H9 (cell line): ENCODE data around the gene DLX5. TPM values are rescaled to one million over a fixed set of nuclear protein-coding genes. Genes with fewer than 3 reads are reported as not detected.

Experiments used
- DNase-seq: peaks from one replicate; pipeline ENCODE4 v3.0.0-alpha.2; 2017
- H2AFZ ChIP-seq: one replicate; pipeline ENCODE4 v1.6.1; 2013; ENCODE audit warnings: mild to moderate bottlenecking, low read length, control low read depth, moderate library complexity
- H2AK5ac ChIP-seq: 2 replicates; pipeline ENCODE4 v1.6.1; 2013; ENCODE audit warnings: low read length, control low read depth, mixed read lengths; ENCODE audit not compliant: insufficient read length
- H2BK120ac ChIP-seq: one replicate; pipeline ENCODE4 v1.6.1; 2013; ENCODE audit warnings: low read depth, mild to moderate bottlenecking, low read length, control low read depth, inconsistent platforms; ENCODE audit not compliant: poor library complexity, severe bottlenecking
- H2BK12ac ChIP-seq: 2 replicates; pipeline ENCODE4 v1.6.1; 2013; ENCODE audit warnings: low read length, control low read depth, mixed read lengths, low read depth; ENCODE audit not compliant: insufficient read length
- H2BK15ac ChIP-seq: 2 replicates; pipeline ENCODE4 v1.6.1; 2013; ENCODE audit warnings: low read depth, low read length, control low read depth
- H2BK20ac ChIP-seq: one replicate; pipeline ENCODE4 v1.6.1; 2013; ENCODE audit warnings: low read depth, mild to moderate bottlenecking, low read length, control low read depth, inconsistent platforms; ENCODE audit not compliant: poor library complexity, severe bottlenecking
- H2BK5ac ChIP-seq: 2 replicates; pipeline ENCODE4 v1.6.1; 2013; ENCODE audit warnings: low read length, control low read depth, mixed read lengths; ENCODE audit not compliant: insufficient read length
- H3K14ac ChIP-seq: 2 replicates; pipeline ENCODE4 v1.6.1; 2013; ENCODE audit warnings: low read length, control low read depth; ENCODE audit not compliant: insufficient read depth
- H3K18ac ChIP-seq: 2 replicates; pipeline ENCODE4 v1.6.1; 2013; ENCODE audit warnings: low read depth, mild to moderate bottlenecking, mixed read lengths, low read length, control low read depth; ENCODE audit not compliant: insufficient read length
- H3K23ac ChIP-seq: 2 replicates; pipeline ENCODE4 v1.6.1; 2013; ENCODE audit warnings: low read length, control low read depth, mixed read lengths, low read depth; ENCODE audit not compliant: insufficient read length
- H3K23me2 ChIP-seq: 2 replicates; pipeline ENCODE4 v1.6.1; 2013; ENCODE audit warnings: low read depth, mild to moderate bottlenecking, mixed read lengths, low read length, control low read depth; ENCODE audit not compliant: insufficient read length, poor library complexity, severe bottlenecking
- H3K27ac ChIP-seq: 2 replicates; pipeline ENCODE4 v1.5.1; 2013; ENCODE audit warnings: low read length, control low read depth, mixed read lengths, low read depth; ENCODE audit not compliant: insufficient read length
- H3K27me3 ChIP-seq: 2 replicates; pipeline ENCODE4 v1.6.1; 2013; ENCODE audit warnings: low read length, control low read depth, inconsistent platforms; ENCODE audit not compliant: insufficient read depth
- H3K4ac ChIP-seq: 2 replicates; pipeline ENCODE4 v1.6.1; 2013; ENCODE audit warnings: low read depth, mild to moderate bottlenecking, control low read depth, inconsistent platforms, low read length, moderate library complexity
- H3K4me1 ChIP-seq: 2 replicates; pipeline ENCODE4 v1.6.1; 2013; ENCODE audit warnings: low read length, control low read depth, inconsistent platforms; ENCODE audit not compliant: insufficient read depth
- H3K4me2 ChIP-seq: 2 replicates; pipeline ENCODE4 v1.6.1; 2013; ENCODE audit warnings: low read length, control low read depth, mixed read lengths; ENCODE audit not compliant: insufficient read length, insufficient read depth
- H3K56ac ChIP-seq: 2 replicates; pipeline ENCODE4 v1.6.1; 2013; ENCODE audit warnings: low read depth, mild to moderate bottlenecking, mixed read lengths, low read length, control low read depth; ENCODE audit not compliant: insufficient read length
- H3K79me1 ChIP-seq: 2 replicates; pipeline ENCODE4 v1.6.1; 2013; ENCODE audit warnings: low read depth, mild to moderate bottlenecking, moderate library complexity, low read length, control low read depth, inconsistent platforms; ENCODE audit not compliant: insufficient read depth, poor library complexity, severe bottlenecking
- H3K79me2 ChIP-seq: 2 replicates; pipeline ENCODE4 v1.6.1; 2013; ENCODE audit warnings: low read length, control low read depth, inconsistent platforms; ENCODE audit not compliant: insufficient read depth
- H3K9ac ChIP-seq: 2 replicates; pipeline ENCODE4 v1.6.1; 2013; ENCODE audit warnings: low read length, control low read depth, mixed read lengths; ENCODE audit not compliant: insufficient read length; ENCODE audit errors: extremely low read depth
- H3K9me3 ChIP-seq: one replicate; pipeline ENCODE4 v1.6.1; 2013; ENCODE audit warnings: low read depth, low read length, inconsistent platforms; ENCODE audit not compliant: control insufficient read depth
- H3T11ph ChIP-seq: one replicate; pipeline ENCODE4 v1.6.1; 2013; ENCODE audit warnings: mild to moderate bottlenecking, low read length, control low read depth, inconsistent platforms
- H4K20me1 ChIP-seq: one replicate; pipeline ENCODE4 v1.6.1; 2013; ENCODE audit not compliant: control insufficient read depth, insufficient read length, insufficient read depth
- H4K5ac ChIP-seq: 2 replicates; pipeline ENCODE4 v1.6.1; 2013; ENCODE audit warnings: low read depth, mild to moderate bottlenecking, mixed read lengths, low read length, control low read depth; ENCODE audit not compliant: insufficient read length
- H4K8ac ChIP-seq: replicated peaks from 2 replicates; pipeline ENCODE4 v1.6.1; 2013; ENCODE audit warnings: low read length, control low read depth, mixed read lengths, low read depth; ENCODE audit not compliant: insufficient read length
- H4K91ac ChIP-seq: 2 replicates; pipeline ENCODE4 v1.6.1; 2013; ENCODE audit warnings: low read depth, mild to moderate bottlenecking, moderate library complexity, mixed read lengths, low read length, control low read depth; ENCODE audit not compliant: insufficient read length
- H3K27ac Mint-ChIP-seq, 3 experiments: 2 replicates in 2 of 3; 3 replicates in 1 of 3; pipeline ENCODE4 v1.8.0; 2020 to 2021; ENCODE audit warnings: mixed read lengths in 3 of 3, mild to moderate bottlenecking in 1 of 3, moderate library complexity in 1 of 3
- H3K27me3 Mint-ChIP-seq: 2 replicates; pipeline ENCODE4 v1.8.0; 2021; ENCODE audit warnings: low read depth, mild to moderate bottlenecking, moderate library complexity, mixed read lengths
- H3K36me3 Mint-ChIP-seq, 3 experiments: 2 replicates in 2 of 3; 3 replicates in 1 of 3; pipeline ENCODE4 v1.8.0; 2020 to 2021; ENCODE audit warnings: low read depth in 3 of 3, mixed read lengths in 3 of 3; ENCODE audit not compliant: insufficient read depth in 1 of 3
- H3K4me1 Mint-ChIP-seq, 2 experiments: 2 replicates each; pipeline ENCODE4 v1.8.0; 2020; ENCODE audit warnings: mixed read lengths in 2 of 2
- H3K4me3 Mint-ChIP-seq, 2 experiments: 2 replicates in 1 of 2; 3 replicates in 1 of 2; pipeline ENCODE4 v1.8.0; 2020 to 2021; ENCODE audit warnings: mild to moderate bottlenecking in 2 of 2, mixed read lengths in 2 of 2, moderate library complexity in 1 of 2
- H3K9me3 Mint-ChIP-seq, 2 experiments: 2 replicates in 1 of 2; 3 replicates in 1 of 2; pipeline ENCODE4 v1.8.0; 2020; ENCODE audit warnings: mild to moderate bottlenecking in 2 of 2, mixed read lengths in 2 of 2, moderate library complexity in 1 of 2
- WGBS: extraction: QIAGEN DNeasy Blood & Tissue Kit; methylation state at CpG from one replicate; pipeline ENCODE4 v1.1.7; 2013; ENCODE audit warnings: missing lambda C conversion rate, low lambda C conversion rate, mixed read lengths; ENCODE audit not compliant: insufficient read length; ENCODE audit errors: extremely low coverage; 5-methylcytosine and 5-hydroxymethylcytosine counted together
- total RNA-seq: library from RNA; stranded (reverse); gene quantifications from 2 replicates; pipeline ENCODE4 v1.2.1, GENCODE V29; 2021
- TF ChIP-seq, protein P1 (sequence below): fragments of 200-600 bp; sonication (generic); conservative IDR thresholded peaks from 3 replicates; pipeline ENCODE4 v1.8.0; 2021; ENCODE audit warnings: antibody characterized with exemption, mild to moderate bottlenecking

The DLX5 gene
- total RNA-seq, 1 experiment from 2014 or later = 0.22 TPM

DNA sequence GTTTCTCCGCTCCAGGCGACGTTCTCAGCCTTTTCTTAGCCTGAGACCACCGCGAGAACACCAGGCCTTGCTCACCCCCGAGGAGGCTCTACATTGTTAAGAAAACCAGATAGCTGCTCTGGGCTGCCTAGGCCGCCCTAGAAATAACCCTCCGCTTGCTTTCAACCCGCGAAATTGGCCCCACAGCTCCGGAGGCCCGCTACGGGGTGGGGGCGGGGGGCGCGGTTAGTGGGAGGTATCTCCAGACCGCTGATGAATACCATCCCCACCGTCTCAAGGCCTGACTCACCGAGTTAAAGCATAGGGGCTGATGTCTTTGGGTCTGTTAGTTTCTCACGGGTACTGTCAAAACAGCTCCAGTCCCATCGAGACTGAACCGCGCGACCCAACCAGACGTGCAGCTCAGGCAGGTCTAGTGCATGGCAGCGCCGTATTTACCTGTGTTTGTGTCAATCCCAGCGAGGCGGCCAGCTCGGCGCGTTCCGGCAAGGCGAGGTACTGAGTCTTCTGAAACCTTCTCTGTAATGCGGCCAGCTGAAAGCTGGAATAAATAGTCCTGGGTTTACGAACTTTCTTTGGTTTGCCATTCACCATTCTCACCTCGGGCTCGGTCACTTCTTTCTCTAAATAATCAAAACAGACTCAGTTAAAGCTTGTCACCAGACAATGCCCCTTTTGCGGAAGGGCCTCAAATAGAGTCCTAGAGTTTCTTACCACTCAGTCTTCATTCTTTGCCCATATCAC lies 2.7 kb downstream of the DLX5 start:
- H3K79me2 ChIP-seq = no peaks in the 10 kb centered on the region
- H3K4me1 Mint-ChIP-seq = peaks cover 62 to 81% of the 10 kb centered on the region in 2 experiments
- H3K23me2 ChIP-seq = peaks cover 9% of the 10 kb centered on the region
- no peak overlapping the region for H2BK12ac ChIP-seq
- H2BK20ac ChIP-seq = no peak overlapping the region
- H3T11ph ChIP-seq = no peak overlapping the region
- no peak overlapping the region for H3K4ac ChIP-seq
- H4K8ac ChIP-seq = no peak overlapping the region
- no peak overlapping the region for H2BK15ac ChIP-seq
- H3K4me3 Mint-ChIP-seq = peak overlapping the region; percentile 34 to 79; a peak in 4 of 5 replicates
- H3K14ac ChIP-seq = no peak overlapping the region
- H3K79me1 ChIP-seq = no peaks in the 10 kb centered on the region
- no peak overlapping the region for H3K27ac ChIP-seq
- no peak overlapping the region for H3K23ac ChIP-seq
- no peaks in the 10 kb centered on the region for H3K9me3 ChIP-seq
- no peak overlapping the region for H4K91ac ChIP-seq
- no peaks in the 10 kb centered on the region; a peak in 1 of 7 replicates for H3K36me3 Mint-ChIP-seq
- 0 out of 2 replicates have a peak, but pooled peaks cover 2% of the 10 kb centered on the region for H3K4me1 ChIP-seq
- no peak overlapping the region for H3K27ac Mint-ChIP-seq
- H3K4me2 ChIP-seq = peak overlapping the region; percentile 32
- no peak overlapping the region for H2BK120ac ChIP-seq
- no peak overlapping the region for H4K5ac ChIP-seq
- TF ChIP-seq, protein P1, sequence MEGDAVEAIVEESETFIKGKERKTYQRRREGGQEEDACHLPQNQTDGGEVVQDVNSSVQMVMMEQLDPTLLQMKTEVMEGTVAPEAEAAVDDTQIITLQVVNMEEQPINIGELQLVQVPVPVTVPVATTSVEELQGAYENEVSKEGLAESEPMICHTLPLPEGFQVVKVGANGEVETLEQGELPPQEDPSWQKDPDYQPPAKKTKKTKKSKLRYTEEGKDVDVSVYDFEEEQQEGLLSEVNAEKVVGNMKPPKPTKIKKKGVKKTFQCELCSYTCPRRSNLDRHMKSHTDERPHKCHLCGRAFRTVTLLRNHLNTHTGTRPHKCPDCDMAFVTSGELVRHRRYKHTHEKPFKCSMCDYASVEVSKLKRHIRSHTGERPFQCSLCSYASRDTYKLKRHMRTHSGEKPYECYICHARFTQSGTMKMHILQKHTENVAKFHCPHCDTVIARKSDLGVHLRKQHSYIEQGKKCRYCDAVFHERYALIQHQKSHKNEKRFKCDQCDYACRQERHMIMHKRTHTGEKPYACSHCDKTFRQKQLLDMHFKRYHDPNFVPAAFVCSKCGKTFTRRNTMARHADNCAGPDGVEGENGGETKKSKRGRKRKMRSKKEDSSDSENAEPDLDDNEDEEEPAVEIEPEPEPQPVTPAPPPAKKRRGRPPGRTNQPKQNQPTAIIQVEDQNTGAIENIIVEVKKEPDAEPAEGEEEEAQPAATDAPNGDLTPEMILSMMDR = no peak
- H3K56ac ChIP-seq = no peak overlapping the region
- H4K20me1 ChIP-seq = peaks cover under 1% of the 10 kb centered on the region
- H2BK5ac ChIP-seq = no peak overlapping the region
- peak; percentile 68 for DNase-seq
- no peak overlapping the region for H3K18ac ChIP-seq
- H2AFZ ChIP-seq = no peak overlapping the region
- no peak overlapping the region for H2AK5ac ChIP-seq
- H3K9me3 Mint-ChIP-seq = peaks cover 5 to 21% of the 10 kb centered on the region in 2 experiments
- H3K27me3 Mint-ChIP-seq = peaks cover 100% of the 10 kb centered on the region
- H3K9ac ChIP-seq = no peak overlapping the region
- H3K27me3 ChIP-seq = peaks cover 99% of the 10 kb centered on the region
- WGBS = no CpG with 5 or more reads among the region's 39 CpGs
